H1 (cell line): ENCODE results near the gene MAGI3. TPM values are rescaled to one million over a fixed set of nuclear protein-coding genes. Genes with fewer than 3 reads are reported as not detected.

Source experiments
- polyA plus RNA-seq, 7 experiments: library from polyadenylated mRNA; depleted of rRNA in 3 of 7; stranded (reverse) in 5 of 7; unstranded in 2 of 7; fragments of >200 nt in 5 of 7; fragments of 200-250 nt in 2 of 7; gene quantifications; 1 replicate in 5 of 7; 2 replicates in 1 of 7; 4 replicates in 1 of 7; pipeline versions ENCODE4 v1.2.1 to v1.2.3, GENCODE V29; 2011 to 2013; ENCODE audit warnings: missing spikeins in 2 of 7, mixed read lengths in 2 of 7
- total RNA-seq: library from RNA; stranded (reverse); fragmentation: NEBNext Ultra II Directional; extraction: Animal tissue kit (Norgen Biotek cat#: 25700); gene quantifications from 2 replicates; pipeline ENCODE4 v1.2.1, GENCODE V29; 2021
- TF ChIP-seq, protein P1 (sequence below): fragments of 300-600 bp; sonication (generic); IDR thresholded peaks from 2 replicates; pipeline ENCODE4 v1.7.1; 2012; ENCODE audit warnings: low read length, moderate library complexity, mild to moderate bottlenecking, inconsistent platforms; ENCODE audit not compliant: insufficient replicate concordance

The MAGI3 gene
- total and polyA plus RNA-seq, 2 of the 8 experiments (the other 6 are each of a cell fraction or from before 2014, with no cell fraction given): 2.3 to 7.8 TPM

DNA sequence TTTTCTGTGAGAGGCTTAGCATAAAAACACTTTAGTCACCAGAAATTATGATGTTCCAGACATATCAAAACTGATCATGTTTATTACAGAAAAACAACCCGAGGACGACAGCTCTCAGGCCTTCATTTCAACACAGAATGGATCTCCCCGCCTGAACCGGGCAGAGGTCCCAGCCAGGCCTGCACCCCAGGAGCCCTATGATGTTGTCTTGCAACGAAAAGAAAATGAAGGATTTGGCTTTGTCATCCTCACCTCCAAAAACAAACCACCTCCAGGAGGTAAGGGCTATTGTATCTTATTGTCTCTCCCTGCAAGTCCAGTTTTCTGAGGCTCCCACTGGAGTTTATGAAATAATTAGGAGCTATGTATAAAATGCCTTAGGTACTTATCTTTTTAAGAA is 263.4 kb downstream of the MAGI3 start (continued):
- TF ChIP-seq, protein P1, sequence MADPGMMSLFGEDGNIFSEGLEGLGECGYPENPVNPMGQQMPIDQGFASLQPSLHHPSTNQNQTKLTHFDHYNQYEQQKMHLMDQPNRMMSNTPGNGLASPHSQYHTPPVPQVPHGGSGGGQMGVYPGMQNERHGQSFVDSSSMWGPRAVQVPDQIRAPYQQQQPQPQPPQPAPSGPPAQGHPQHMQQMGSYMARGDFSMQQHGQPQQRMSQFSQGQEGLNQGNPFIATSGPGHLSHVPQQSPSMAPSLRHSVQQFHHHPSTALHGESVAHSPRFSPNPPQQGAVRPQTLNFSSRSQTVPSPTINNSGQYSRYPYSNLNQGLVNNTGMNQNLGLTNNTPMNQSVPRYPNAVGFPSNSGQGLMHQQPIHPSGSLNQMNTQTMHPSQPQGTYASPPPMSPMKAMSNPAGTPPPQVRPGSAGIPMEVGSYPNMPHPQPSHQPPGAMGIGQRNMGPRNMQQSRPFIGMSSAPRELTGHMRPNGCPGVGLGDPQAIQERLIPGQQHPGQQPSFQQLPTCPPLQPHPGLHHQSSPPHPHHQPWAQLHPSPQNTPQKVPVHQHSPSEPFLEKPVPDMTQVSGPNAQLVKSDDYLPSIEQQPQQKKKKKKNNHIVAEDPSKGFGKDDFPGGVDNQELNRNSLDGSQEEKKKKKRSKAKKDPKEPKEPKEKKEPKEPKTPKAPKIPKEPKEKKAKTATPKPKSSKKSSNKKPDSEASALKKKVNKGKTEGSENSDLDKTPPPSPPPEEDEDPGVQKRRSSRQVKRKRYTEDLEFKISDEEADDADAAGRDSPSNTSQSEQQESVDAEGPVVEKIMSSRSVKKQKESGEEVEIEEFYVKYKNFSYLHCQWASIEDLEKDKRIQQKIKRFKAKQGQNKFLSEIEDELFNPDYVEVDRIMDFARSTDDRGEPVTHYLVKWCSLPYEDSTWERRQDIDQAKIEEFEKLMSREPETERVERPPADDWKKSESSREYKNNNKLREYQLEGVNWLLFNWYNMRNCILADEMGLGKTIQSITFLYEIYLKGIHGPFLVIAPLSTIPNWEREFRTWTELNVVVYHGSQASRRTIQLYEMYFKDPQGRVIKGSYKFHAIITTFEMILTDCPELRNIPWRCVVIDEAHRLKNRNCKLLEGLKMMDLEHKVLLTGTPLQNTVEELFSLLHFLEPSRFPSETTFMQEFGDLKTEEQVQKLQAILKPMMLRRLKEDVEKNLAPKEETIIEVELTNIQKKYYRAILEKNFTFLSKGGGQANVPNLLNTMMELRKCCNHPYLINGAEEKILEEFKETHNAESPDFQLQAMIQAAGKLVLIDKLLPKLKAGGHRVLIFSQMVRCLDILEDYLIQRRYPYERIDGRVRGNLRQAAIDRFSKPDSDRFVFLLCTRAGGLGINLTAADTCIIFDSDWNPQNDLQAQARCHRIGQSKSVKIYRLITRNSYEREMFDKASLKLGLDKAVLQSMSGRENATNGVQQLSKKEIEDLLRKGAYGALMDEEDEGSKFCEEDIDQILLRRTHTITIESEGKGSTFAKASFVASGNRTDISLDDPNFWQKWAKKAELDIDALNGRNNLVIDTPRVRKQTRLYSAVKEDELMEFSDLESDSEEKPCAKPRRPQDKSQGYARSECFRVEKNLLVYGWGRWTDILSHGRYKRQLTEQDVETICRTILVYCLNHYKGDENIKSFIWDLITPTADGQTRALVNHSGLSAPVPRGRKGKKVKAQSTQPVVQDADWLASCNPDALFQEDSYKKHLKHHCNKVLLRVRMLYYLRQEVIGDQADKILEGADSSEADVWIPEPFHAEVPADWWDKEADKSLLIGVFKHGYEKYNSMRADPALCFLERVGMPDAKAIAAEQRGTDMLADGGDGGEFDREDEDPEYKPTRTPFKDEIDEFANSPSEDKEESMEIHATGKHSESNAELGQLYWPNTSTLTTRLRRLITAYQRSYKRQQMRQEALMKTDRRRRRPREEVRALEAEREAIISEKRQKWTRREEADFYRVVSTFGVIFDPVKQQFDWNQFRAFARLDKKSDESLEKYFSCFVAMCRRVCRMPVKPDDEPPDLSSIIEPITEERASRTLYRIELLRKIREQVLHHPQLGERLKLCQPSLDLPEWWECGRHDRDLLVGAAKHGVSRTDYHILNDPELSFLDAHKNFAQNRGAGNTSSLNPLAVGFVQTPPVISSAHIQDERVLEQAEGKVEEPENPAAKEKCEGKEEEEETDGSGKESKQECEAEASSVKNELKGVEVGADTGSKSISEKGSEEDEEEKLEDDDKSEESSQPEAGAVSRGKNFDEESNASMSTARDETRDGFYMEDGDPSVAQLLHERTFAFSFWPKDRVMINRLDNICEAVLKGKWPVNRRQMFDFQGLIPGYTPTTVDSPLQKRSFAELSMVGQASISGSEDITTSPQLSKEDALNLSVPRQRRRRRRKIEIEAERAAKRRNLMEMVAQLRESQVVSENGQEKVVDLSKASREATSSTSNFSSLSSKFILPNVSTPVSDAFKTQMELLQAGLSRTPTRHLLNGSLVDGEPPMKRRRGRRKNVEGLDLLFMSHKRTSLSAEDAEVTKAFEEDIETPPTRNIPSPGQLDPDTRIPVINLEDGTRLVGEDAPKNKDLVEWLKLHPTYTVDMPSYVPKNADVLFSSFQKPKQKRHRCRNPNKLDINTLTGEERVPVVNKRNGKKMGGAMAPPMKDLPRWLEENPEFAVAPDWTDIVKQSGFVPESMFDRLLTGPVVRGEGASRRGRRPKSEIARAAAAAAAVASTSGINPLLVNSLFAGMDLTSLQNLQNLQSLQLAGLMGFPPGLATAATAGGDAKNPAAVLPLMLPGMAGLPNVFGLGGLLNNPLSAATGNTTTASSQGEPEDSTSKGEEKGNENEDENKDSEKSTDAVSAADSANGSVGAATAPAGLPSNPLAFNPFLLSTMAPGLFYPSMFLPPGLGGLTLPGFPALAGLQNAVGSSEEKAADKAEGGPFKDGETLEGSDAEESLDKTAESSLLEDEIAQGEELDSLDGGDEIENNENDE: no peak
